Esophagus muscularis mucosa (tissue), 3 donors: ENCODE measurements around the gene PPP1R16B.

Experiments
- EP300 ChIP-seq: sonication (generic); formaldehyde crosslinking; IDR thresholded peaks from one replicate; pipeline ENCODE4 v1.6.1; 2017; ENCODE audit warnings: antibody characterized with exemption
- TF ChIP-seq, protein P1 (sequence below), 3 experiments: fragments of 200-600 bp in 2 of 3; fragments of 450-650 bp in 1 of 3; sonication (generic) in 2 of 3; IDR thresholded peaks; one replicate each; pipeline ENCODE4 v1.5.1; 2017 to 2019; ENCODE audit warnings: antibody characterized with exemption in 3 of 3, mild to moderate bottlenecking in 2 of 3, moderate library complexity in 1 of 3

DNA sequence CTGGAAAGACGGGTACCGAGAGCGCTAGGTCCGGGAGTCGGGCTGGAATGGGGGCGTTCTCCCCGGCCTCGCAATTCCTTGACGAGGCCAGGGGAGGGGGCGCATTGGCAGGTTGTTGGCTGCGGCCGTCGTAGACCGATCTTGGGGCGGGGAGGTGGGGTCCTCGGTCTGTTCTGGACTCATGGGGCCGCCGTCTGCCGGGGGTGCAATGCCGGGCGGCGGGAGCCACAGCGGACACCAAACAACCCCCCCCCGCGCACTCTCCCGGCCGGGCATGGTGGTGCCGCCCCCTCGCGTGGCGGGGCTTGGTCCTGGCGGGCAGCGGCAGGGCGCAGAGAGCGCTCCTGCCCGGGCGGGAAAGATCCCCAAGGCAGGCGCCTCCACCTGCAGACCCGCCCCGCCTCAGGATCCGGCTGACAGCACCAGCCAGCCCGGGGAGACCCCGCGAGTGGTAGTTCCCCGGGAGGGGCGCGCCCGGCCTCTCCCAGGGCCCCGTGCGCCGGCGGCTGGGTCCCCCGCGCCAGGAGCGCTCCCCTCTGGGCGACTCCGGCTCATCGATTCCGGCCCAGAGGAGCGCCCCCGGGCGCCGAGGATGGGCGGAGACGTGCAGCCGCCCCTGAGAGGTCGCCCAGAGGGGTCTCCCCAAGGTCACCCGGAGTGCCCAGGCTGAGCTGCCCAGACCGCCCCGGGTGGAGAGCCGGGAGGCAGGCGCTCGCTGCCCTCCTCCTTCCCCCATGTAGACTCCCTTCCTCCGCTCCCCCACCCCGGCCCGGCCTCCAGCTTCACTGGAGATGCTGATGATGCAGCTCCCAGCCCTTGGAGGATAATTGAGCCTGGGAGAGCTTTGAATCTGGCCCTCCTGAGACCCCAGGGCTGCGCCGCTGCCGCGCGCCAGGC lies 709 bp downstream of the PPP1R16B start:
- TF ChIP-seq, protein P1, sequence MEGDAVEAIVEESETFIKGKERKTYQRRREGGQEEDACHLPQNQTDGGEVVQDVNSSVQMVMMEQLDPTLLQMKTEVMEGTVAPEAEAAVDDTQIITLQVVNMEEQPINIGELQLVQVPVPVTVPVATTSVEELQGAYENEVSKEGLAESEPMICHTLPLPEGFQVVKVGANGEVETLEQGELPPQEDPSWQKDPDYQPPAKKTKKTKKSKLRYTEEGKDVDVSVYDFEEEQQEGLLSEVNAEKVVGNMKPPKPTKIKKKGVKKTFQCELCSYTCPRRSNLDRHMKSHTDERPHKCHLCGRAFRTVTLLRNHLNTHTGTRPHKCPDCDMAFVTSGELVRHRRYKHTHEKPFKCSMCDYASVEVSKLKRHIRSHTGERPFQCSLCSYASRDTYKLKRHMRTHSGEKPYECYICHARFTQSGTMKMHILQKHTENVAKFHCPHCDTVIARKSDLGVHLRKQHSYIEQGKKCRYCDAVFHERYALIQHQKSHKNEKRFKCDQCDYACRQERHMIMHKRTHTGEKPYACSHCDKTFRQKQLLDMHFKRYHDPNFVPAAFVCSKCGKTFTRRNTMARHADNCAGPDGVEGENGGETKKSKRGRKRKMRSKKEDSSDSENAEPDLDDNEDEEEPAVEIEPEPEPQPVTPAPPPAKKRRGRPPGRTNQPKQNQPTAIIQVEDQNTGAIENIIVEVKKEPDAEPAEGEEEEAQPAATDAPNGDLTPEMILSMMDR (IDR thresholded peaks at IDR 0.05): no peak
- TF ChIP-seq EP300: no peak
